Dedifferentiated amniotic fluid mesenchymal stem cell (primary cell): ENCODE results near the gene CST4.
"Not testable (repeated sequence)": the region's sequence is repeated elsewhere in the genome, so short reads cannot be mapped to it uniquely, and the experiment has no call there.

Experiments
- DNase-seq: peaks from one replicate; pipeline ENCODE4 v3.0.0-alpha.2; 2016; ENCODE audit errors: extremely low spot score

The CST4 gene

GRCh38 chr20:23640671-23641667, 47.9 kb downstream of the CST4 start:
- no peak for DNase-seq

GRCh38 chr20:23640018-23640601, 48.7 kb downstream of the CST4 start:
- no peak for DNase-seq

- DNase-seq, result no peak
These were observed 49.3 kb downstream of the CST4 start for GRCh38 chr20:23639490-23639958.

- no peak for DNase-seq
These were observed 50.5 kb downstream of the CST4 start for GRCh38 chr20:23638309-23638708.

GRCh38 chr20:23637282-23638221, 51.3 kb downstream of the CST4 start, which contains the start of gene CST3:
Gene CST3 (minus strand): TSS chr20:23637955. CDS start chr20:23637862, 93 bp downstream.
- peak; percentile 60 for DNase-seq

- DNase-seq, result no peak
These were observed 51.9 kb downstream of the CST4 start for GRCh38 chr20:23636908-23637281.

- DNase-seq, result no peak
These were observed 52.5 kb downstream of the CST4 start for GRCh38 chr20:23636182-23636907.

- not testable (repeated sequence) for DNase-seq
These were observed 53.1 kb downstream of the CST4 start for GRCh38 chr20:23635768-23636090.
